ENCODE data around the gene GABRG3.

The GABRG3 gene

GRCh38 chr15:27250223-27250622, 279.2 kb downstream of the GABRG3 start:
- Histone ChIP-seq H3K4me1 (ENCODE audit: control insufficient read depth, insufficient read depth, low read length) (no peaks in the 10 kb centered on the region), H3K4me3 (ENCODE audit: low read depth, low read length) (no peak overlapping the region), H3K27ac (ENCODE audit: extremely low read depth, low read depth, low read length) (no peak overlapping the region), H3K9me3 (ENCODE audit: control insufficient read depth, insufficient read depth, low read depth, low read length) (no peaks in the 10 kb centered on the region), H3K36me3 (ENCODE audit: control insufficient read depth in 2 of 2, insufficient read depth in 1 of 2, low read length in 2 of 2) (no peaks in the 10 kb centered on the region)
- ChIA-PET CTCF (interaction anchor here (0.8 kb wide), 1 partner anchor 14 kb away, joined by 4 read pairs; no protein-coding TSS in a partner anchor), POLR2A (no interaction called here)
- no peak for TF ChIP-seq ZNF239 (tag by site-specific recombination; IDR thresholded peaks at IDR 0.05)
- no peak for TF ChIP-seq ZNF549 (tag by site-specific recombination; IDR thresholded peaks at IDR 0.05)
- no peak for TF ChIP-seq ZNF37A (tag by site-specific recombination; IDR thresholded peaks at IDR 0.05)
- no peak for TF ChIP-seq ZBTB17 (tag by site-specific recombination; IDR thresholded peaks at IDR 0.05)
- TF ChIP-seq ZNF48 (tag by site-specific recombination; IDR thresholded peaks at IDR 0.05) = no peak
- TF ChIP-seq ZNF510 (tag by site-specific recombination; IDR thresholded peaks at IDR 0.05; ENCODE audit: insufficient replicate concordance) = no peak
- no peak for TF ChIP-seq ZNF837 (tag by site-specific recombination; IDR thresholded peaks at IDR 0.05)

- H3K4me3 ChIP-seq (ENCODE audit: low read depth, low read length) = no peak overlapping the region
- no peaks in the 10 kb centered on the region for H3K36me3 ChIP-seq (ENCODE audit: control insufficient read depth in 2 of 2, insufficient read depth in 1 of 2, low read length in 2 of 2)
- CTCF ChIA-PET = no interaction called here
- TF ChIP-seq, protein P1, sequence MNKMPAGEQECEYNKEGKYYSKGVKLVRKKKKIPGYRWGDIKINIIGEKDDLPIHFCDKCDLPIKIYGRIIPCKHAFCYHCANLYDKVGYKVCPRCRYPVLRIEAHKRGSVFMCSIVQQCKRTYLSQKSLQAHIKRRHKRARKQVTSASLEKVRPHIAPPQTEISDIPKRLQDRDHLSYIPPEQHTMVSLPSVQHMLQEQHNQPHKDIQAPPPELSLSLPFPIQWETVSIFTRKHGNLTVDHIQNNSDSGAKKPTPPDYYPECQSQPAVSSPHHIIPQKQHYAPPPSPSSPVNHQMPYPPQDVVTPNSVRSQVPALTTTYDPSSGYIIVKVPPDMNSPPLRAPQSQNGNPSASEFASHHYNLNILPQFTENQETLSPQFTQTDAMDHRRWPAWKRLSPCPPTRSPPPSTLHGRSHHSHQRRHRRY (tag by site-specific recombination; IDR thresholded peaks at IDR 0.05) = no peak
- no peak for TF ChIP-seq ZNF654 (tag by site-specific recombination; IDR thresholded peaks at IDR 0.05; ENCODE audit: low read depth)
- no peak for TF ChIP-seq HOXD13 (CRISPR knock-in tag; IDR thresholded peaks at IDR 0.05; ENCODE audit: borderline replicate concordance)
- no peak for TF ChIP-seq ELK4 (IDR thresholded peaks at IDR 0.05; ENCODE audit: borderline replicate concordance, low read depth, low read length)
- TF ChIP-seq TCF7L2 (IDR thresholded peaks at IDR 0.05; ENCODE audit: borderline replicate concordance, low read depth, low read length) = no peak
- TF ChIP-seq ZNF521 (tag by site-specific recombination; IDR thresholded peaks at IDR 0.05) = no peak
- TF ChIP-seq, protein P2, sequence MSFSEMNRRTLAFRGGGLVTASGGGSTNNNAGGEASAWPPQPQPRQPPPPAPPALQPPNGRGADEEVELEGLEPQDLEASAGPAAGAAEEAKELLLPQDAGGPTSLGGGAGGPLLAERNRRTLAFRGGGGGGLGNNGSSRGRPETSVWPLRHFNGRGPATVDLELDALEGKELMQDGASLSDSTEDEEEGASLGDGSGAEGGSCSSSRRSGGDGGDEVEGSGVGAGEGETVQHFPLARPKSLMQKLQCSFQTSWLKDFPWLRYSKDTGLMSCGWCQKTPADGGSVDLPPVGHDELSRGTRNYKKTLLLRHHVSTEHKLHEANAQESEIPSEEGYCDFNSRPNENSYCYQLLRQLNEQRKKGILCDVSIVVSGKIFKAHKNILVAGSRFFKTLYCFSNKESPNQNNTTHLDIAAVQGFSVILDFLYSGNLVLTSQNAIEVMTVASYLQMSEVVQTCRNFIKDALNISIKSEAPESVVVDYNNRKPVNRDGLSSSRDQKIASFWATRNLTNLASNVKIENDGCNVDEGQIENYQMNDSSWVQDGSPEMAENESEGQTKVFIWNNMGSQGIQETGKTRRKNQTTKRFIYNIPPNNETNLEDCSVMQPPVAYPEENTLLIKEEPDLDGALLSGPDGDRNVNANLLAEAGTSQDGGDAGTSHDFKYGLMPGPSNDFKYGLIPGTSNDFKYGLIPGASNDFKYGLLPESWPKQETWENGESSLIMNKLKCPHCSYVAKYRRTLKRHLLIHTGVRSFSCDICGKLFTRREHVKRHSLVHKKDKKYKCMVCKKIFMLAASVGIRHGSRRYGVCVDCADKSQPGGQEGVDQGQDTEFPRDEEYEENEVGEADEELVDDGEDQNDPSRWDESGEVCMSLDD (tag by site-specific recombination; IDR thresholded peaks at IDR 0.05) = no peak
- TF ChIP-seq ZIC2 (tag by site-specific recombination; IDR thresholded peaks at IDR 0.05) = no peak
- TF ChIP-seq ZNF596 (tag by site-specific recombination; IDR thresholded peaks at IDR 0.05) = no peak
- no peak for TF ChIP-seq ZNF248 (tag by site-specific recombination; IDR thresholded peaks at IDR 0.05)
- no peak for TF ChIP-seq ZSCAN23 (tag by site-specific recombination; IDR thresholded peaks at IDR 0.05)
- TF ChIP-seq ZNF280C (tag by site-specific recombination; IDR thresholded peaks at IDR 0.05) = no peak
- TF ChIP-seq ZSCAN4 (tag by site-specific recombination; IDR thresholded peaks at IDR 0.05) = no peak
- no peak for TF ChIP-seq ZNF2 (tag by site-specific recombination; IDR thresholded peaks at IDR 0.05)
- TF ChIP-seq ZBTB7A (tag by site-specific recombination; IDR thresholded peaks at IDR 0.05; ENCODE audit: low read depth) = no peak
- TF ChIP-seq ZNF501 (tag by site-specific recombination; IDR thresholded peaks at IDR 0.05) = no peak
- no peak for TF ChIP-seq MZF1 (tag by site-specific recombination; IDR thresholded peaks at IDR 0.05; ENCODE audit: borderline replicate concordance)
- no peak for TF ChIP-seq ZNF530 (tag by site-specific recombination; IDR thresholded peaks at IDR 0.05; ENCODE audit: low read depth)
- no peak for TF ChIP-seq ZNF658 (tag by site-specific recombination; IDR thresholded peaks at IDR 0.05)
- H3K4me1 ChIP-seq (ENCODE audit: control insufficient read depth, insufficient read depth, low read length) = no peaks in the 10 kb centered on the region
- POLR2A ChIA-PET = no interaction called here
- no peak overlapping the region for H3K27ac ChIP-seq (ENCODE audit: extremely low read depth, low read depth, low read length)
- no peaks in the 10 kb centered on the region for H3K9me3 ChIP-seq (ENCODE audit: control insufficient read depth, insufficient read depth, low read depth, low read length)
Measured at GRCh38 chr15:27254055-27254454, 283.1 kb downstream of the GABRG3 start.
